Uterus (tissue), 2 donors: ENCODE measurements around the gene EHMT1.

Experiments
- POLR2A ChIP-seq, 2 donors: fragments of 450-650 bp; IDR thresholded peaks; one replicate each; pipeline ENCODE4 v1.6.1; 2016; ENCODE audit warnings: antibody characterized with exemption in 2 of 2, mild to moderate bottlenecking in 1 of 2, moderate library complexity in 1 of 2
- TF ChIP-seq, protein P1 (sequence below), 4 experiments: fragments of 200-600 bp in 2 of 4; fragments of 450-650 bp in 2 of 4; sonication (generic) in 2 of 4; IDR thresholded peaks; one replicate each; pipeline ENCODE4 v1.5.1; 2016 to 2019; ENCODE audit warnings: antibody characterized with exemption in 4 of 4, mild to moderate bottlenecking in 2 of 4, moderate library complexity in 1 of 4

DNA sequence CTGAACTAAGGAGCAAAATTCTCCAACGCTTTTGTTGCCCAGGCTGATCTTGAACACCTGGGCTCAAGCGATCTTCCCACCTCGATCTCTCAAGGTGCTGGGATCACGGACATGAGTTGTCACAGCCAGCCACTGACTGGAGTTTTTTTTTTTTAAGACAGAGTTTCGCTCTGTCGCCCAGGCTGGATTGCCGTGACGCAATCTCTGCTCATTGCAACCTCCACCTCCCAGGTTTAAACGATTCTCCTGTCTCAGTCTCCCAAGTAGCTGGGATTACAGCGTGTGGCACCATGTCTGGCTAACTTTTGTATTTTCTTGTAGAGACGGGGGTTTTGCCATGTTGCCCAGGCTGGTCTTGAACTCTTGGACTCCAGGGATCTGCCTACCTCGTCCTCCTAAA is 58.2 kb downstream of the EHMT1 start:
- TF ChIP-seq POLR2A (IDR thresholded peaks at IDR 0.05), result no peak
- TF ChIP-seq, protein P1, sequence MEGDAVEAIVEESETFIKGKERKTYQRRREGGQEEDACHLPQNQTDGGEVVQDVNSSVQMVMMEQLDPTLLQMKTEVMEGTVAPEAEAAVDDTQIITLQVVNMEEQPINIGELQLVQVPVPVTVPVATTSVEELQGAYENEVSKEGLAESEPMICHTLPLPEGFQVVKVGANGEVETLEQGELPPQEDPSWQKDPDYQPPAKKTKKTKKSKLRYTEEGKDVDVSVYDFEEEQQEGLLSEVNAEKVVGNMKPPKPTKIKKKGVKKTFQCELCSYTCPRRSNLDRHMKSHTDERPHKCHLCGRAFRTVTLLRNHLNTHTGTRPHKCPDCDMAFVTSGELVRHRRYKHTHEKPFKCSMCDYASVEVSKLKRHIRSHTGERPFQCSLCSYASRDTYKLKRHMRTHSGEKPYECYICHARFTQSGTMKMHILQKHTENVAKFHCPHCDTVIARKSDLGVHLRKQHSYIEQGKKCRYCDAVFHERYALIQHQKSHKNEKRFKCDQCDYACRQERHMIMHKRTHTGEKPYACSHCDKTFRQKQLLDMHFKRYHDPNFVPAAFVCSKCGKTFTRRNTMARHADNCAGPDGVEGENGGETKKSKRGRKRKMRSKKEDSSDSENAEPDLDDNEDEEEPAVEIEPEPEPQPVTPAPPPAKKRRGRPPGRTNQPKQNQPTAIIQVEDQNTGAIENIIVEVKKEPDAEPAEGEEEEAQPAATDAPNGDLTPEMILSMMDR (IDR thresholded peaks at IDR 0.05), result no peak
